Hepatocyte (in vitro differentiated cells): Measurements from ENCODE around the gene POFUT1. TPM values are rescaled to one million over a fixed set of nuclear protein-coding genes. Genes with fewer than 3 reads are reported as not detected.

ENCODE experiments used
- DNase-seq: peaks from one replicate; pipeline ENCODE4 v3.0.0-alpha.2; 2016; ENCODE audit warnings: low spot score
- H2AFZ ChIP-seq: fragments of 200-600 bp; sonication (generic); 2 replicates; pipeline ENCODE4 v1.6.0; 2016; ENCODE audit warnings: antibody characterized with exemption, mild to moderate bottlenecking
- H3K27ac ChIP-seq: fragments of 200-600 bp; sonication (generic); 2 replicates; pipeline ENCODE4 v1.5.1; 2016; ENCODE audit warnings: mild to moderate bottlenecking
- H3K27me3 ChIP-seq: fragments of 200-600 bp; sonication (generic); 2 replicates; pipeline ENCODE4 v1.6.1; 2016
- H3K36me3 ChIP-seq: fragments of 200-600 bp; sonication (generic); replicated peaks from 2 replicates; pipeline ENCODE4 v1.5.1; 2016; ENCODE audit warnings: low read depth; ENCODE audit not compliant: insufficient read depth
- H3K4me1 ChIP-seq: fragments of 200-600 bp; sonication (generic); 2 replicates; pipeline ENCODE4 v1.5.1; 2016; ENCODE audit warnings: mild to moderate bottlenecking, moderate library complexity; ENCODE audit not compliant: insufficient read depth
- H3K4me2 ChIP-seq: fragments of 200-600 bp; sonication (generic); 2 replicates; pipeline ENCODE4 v1.6.0; 2016
- H3K4me3 ChIP-seq: fragments of 200-600 bp; sonication (generic); 2 replicates; pipeline ENCODE4 v1.5.1; 2016; ENCODE audit warnings: mild to moderate bottlenecking
- H3K79me2 ChIP-seq: fragments of 200-600 bp; sonication (generic); 2 replicates; pipeline ENCODE4 v1.6.0; 2017; ENCODE audit warnings: mild to moderate bottlenecking
- H3K9me2 ChIP-seq: fragments of 200-600 bp; sonication (generic); replicated peaks from 2 replicates; pipeline ENCODE4 v1.6.0; 2017; ENCODE audit warnings: mild to moderate bottlenecking; ENCODE audit not compliant: insufficient read depth
- H3K9me3 ChIP-seq: fragments of 200-600 bp; sonication (generic); 2 replicates; pipeline ENCODE4 v1.5.1; 2016; ENCODE audit warnings: low read depth, mild to moderate bottlenecking
- H4K20me1 ChIP-seq: fragments of 200-600 bp; sonication (generic); 2 replicates; pipeline ENCODE4 v1.6.0; 2016; ENCODE audit warnings: mild to moderate bottlenecking; ENCODE audit not compliant: insufficient read depth, poor library complexity, severe bottlenecking
- CTCF ChIP-seq: fragments of 200-600 bp; sonication (generic); IDR thresholded peaks from 2 replicates; pipeline ENCODE4 v1.5.1; 2016; ENCODE audit warnings: antibody characterized with exemption, mild to moderate bottlenecking; ENCODE audit not compliant: poor library complexity
- EZH2 ChIP-seq: fragments of 200-600 bp; sonication (generic); IDR thresholded peaks from 2 replicates; pipeline ENCODE4 v1.6.1; 2016; ENCODE audit warnings: antibody characterized with exemption, mild to moderate bottlenecking, borderline replicate concordance
- EZH2phosphoT487 ChIP-seq: fragments of 200-600 bp; sonication (generic); IDR thresholded peaks from one replicate; pipeline ENCODE4 v1.6.1; 2018; ENCODE audit warnings: antibody characterized with exemption, mild to moderate bottlenecking, low read depth, moderate library complexity; ENCODE audit not compliant: unreplicated experiment, severe bottlenecking
- WGBS: methylation state at CpG from one replicate; pipeline ENCODE4 v1.1.6; 2016; ENCODE audit warnings: low lambda C conversion rate; ENCODE audit errors: missing lambda C conversion rate; 5-methylcytosine and 5-hydroxymethylcytosine counted together
- polyA plus RNA-seq: library from polyadenylated mRNA; unstranded; fragments of >200 nt; fragmentation: Nextera tagmentation; extraction: Ambion mirVana; gene quantifications from 2 replicates; pipeline ENCODE4 v1.2.1, GENCODE V29; 2016
- total RNA-seq: library from RNA; depleted of rRNA; stranded (reverse); fragments of >200 nt; gene quantifications from 2 replicates; pipeline ENCODE4 v1.2.3, GENCODE V29; 2014

The POFUT1 gene
- total and polyA plus RNA-seq, 2 experiments from 2014 or later: 42.0 to 81.4 TPM

DNA sequence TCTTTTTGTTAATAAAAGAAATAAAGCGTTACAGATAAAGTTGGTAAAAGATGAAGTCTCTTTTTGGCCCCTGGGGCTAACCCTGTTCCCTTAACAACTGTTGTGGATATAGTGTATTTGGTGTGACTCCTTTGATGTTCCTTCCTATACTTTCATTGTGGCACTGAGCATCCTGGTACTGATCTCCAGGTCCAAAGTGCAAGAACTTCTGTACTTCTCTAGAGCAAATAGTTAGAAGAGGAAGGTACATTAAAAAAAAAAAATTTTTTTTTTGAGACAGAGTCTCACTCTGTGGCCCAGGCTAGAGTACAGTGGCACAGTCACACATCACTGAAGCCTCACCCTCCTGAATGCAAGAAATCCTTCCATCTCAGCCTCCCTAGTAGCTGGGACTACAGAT, 6.2 kb downstream of the POFUT1 start:
- 89% methylated on average over 1 of the region's 1 CpG for WGBS
- Histone ChIP-seq H3K27me3 (no peaks in the 10 kb centered on the region), H3K9me2 (no peaks in the 10 kb centered on the region), H3K4me2 (no peak overlapping the region), H3K4me3 (no peak overlapping the region), H3K9me3 (no peaks in the 10 kb centered on the region), H3K27ac (peak overlapping the region; percentile 96), H3K4me1 (peaks cover 61% of the 10 kb centered on the region), H2AFZ (no peak overlapping the region), H4K20me1 (no peaks in the 10 kb centered on the region), H3K36me3 (no peaks in the 10 kb centered on the region), H3K79me2 (peaks cover 59% of the 10 kb centered on the region)
- no peak for DNase-seq
- TF ChIP-seq EZH2 (no peak), EZH2phosphoT487 (no peak), CTCF (no peak)

DNA sequence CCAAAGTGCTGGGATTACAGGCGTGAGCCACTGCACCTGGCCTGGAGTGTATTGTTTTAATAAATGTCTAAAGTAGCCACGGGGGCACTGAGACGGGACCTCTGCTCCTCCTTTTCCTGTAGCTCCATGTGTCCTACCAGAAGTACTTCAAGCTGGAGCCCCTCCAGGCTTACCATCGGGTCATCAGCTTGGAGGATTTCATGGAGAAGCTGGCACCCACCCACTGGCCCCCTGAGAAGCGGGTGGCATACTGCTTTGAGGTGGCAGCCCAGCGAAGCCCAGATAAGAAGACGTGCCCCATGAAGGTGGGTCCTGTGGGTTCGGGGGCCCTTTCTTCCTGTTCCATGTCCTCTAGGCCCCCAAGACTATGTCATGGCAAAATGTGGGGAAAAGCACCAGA, 7.5 kb downstream of the POFUT1 start:
- peaks cover 57% of the 10 kb centered on the region for H3K79me2 ChIP-seq
- no peaks in the 10 kb centered on the region for H4K20me1 ChIP-seq
- peaks cover 51% of the 10 kb centered on the region for H3K4me1 ChIP-seq
- H3K9me2 ChIP-seq: no peaks in the 10 kb centered on the region
- H3K27ac ChIP-seq: peak overlapping the region; percentile 96
- H2AFZ ChIP-seq: no peak overlapping the region
- H3K36me3 ChIP-seq: peaks cover 4% of the 10 kb centered on the region
- H3K9me3 ChIP-seq: no peaks in the 10 kb centered on the region
- TF ChIP-seq EZH2phosphoT487 (no peak), EZH2 (no peak), CTCF (no peak)
- no peak for DNase-seq
- H3K4me2 ChIP-seq: no peak overlapping the region
- no peaks in the 10 kb centered on the region for H3K27me3 ChIP-seq
- H3K4me3 ChIP-seq: no peak overlapping the region
- WGBS: 95% methylated on average over 8 of the region's 8 CpGs

- no peaks in the 10 kb centered on the region for H3K27me3 ChIP-seq
- peaks cover 57% of the 10 kb centered on the region for H3K79me2 ChIP-seq
- DNase-seq: no peak
- H2AFZ ChIP-seq: no peak overlapping the region
- peaks cover 4% of the 10 kb centered on the region for H3K36me3 ChIP-seq
- H4K20me1 ChIP-seq: no peaks in the 10 kb centered on the region
- TF ChIP-seq CTCF (no peak), EZH2phosphoT487 (no peak), EZH2 (no peak)
- no peak overlapping the region for H3K4me3 ChIP-seq
- WGBS: 98% methylated on average over 3 of the region's 3 CpGs
- no peaks in the 10 kb centered on the region for H3K9me3 ChIP-seq
- H3K4me2 ChIP-seq: no peak overlapping the region
- H3K4me1 ChIP-seq: peaks cover 47% of the 10 kb centered on the region
- peak overlapping the region; percentile 96 for H3K27ac ChIP-seq
- no peaks in the 10 kb centered on the region for H3K9me2 ChIP-seq
Measured at GRCh38 chr20:32215729-32216128, 8.0 kb downstream of the POFUT1 start.
